H1 (cell line): ENCODE data around the gene TLR8. TPM values are rescaled to one million over a fixed set of nuclear protein-coding genes. Genes with fewer than 3 reads are reported as not detected.

Source experiments
- CHD7 ChIP-seq: fragments of 300-600 bp; sonication (generic); IDR thresholded peaks from 2 replicates; pipeline ENCODE4 v1.7.1; 2012; ENCODE audit warnings: low read length, moderate library complexity, mild to moderate bottlenecking, inconsistent platforms; ENCODE audit not compliant: insufficient replicate concordance
- CTBP2 ChIP-seq: IDR thresholded peaks from 2 replicates; pipeline ENCODE4 v1.7.0; 2011; ENCODE audit warnings: borderline replicate concordance, mild to moderate bottlenecking, moderate library complexity, mixed read lengths, low read length; ENCODE audit not compliant: insufficient read depth, insufficient read length
- E2F6 ChIP-seq: IDR thresholded peaks from 2 replicates; pipeline ENCODE4 v1.6.1; 2012; ENCODE audit warnings: inconsistent platforms
- HDAC2 ChIP-seq, 2 experiments: fragments of 300-600 bp in 1 of 2; sonication (generic) in 1 of 2; IDR thresholded peaks; 2 replicates each; pipeline ENCODE4 v1.6.1; 2011 to 2012; ENCODE audit warnings: low read depth in 2 of 2, low read length in 2 of 2, mild to moderate bottlenecking in 2 of 2, moderate library complexity in 2 of 2, borderline replicate concordance in 1 of 2, inconsistent platforms in 1 of 2
- KDM4A ChIP-seq: IDR thresholded peaks from one replicate; pipeline ENCODE4 v1.7.1; 2012; ENCODE audit warnings: low read depth, mild to moderate bottlenecking, moderate library complexity, low read length, inconsistent platforms; ENCODE audit not compliant: severe bottlenecking
- RNF2 ChIP-seq: fragments of 200-900, 300-1000 bp; sonication (generic); IDR thresholded peaks from 2 replicates; pipeline ENCODE4 v1.7.1; 2016; ENCODE audit warnings: borderline replicate concordance, low read depth, mild to moderate bottlenecking, antibody characterized with exemption, low read length; ENCODE audit not compliant: poor library complexity, severe bottlenecking; ENCODE audit errors: missing control alignments
- RXRA ChIP-seq: IDR thresholded peaks from 2 replicates; pipeline ENCODE4 v1.6.1; 2011; ENCODE audit warnings: low read depth, mild to moderate bottlenecking, low read length, moderate library complexity; ENCODE audit not compliant: insufficient read depth
- TCF12 ChIP-seq: IDR thresholded peaks from 2 replicates; pipeline ENCODE4 v1.6.1; 2011; ENCODE audit warnings: low read depth, mild to moderate bottlenecking, low read length
- polyA plus RNA-seq, 7 experiments: library from polyadenylated mRNA; depleted of rRNA in 3 of 7; stranded (reverse) in 5 of 7; unstranded in 2 of 7; fragments of >200 nt in 5 of 7; fragments of 200-250 nt in 2 of 7; gene quantifications; 1 replicate in 5 of 7; 2 replicates in 1 of 7; 4 replicates in 1 of 7; pipeline versions ENCODE4 v1.2.1 to v1.2.3, GENCODE V29; 2011 to 2013; ENCODE audit warnings: missing spikeins in 2 of 7, mixed read lengths in 2 of 7
- total RNA-seq: library from RNA; stranded (reverse); fragmentation: NEBNext Ultra II Directional; extraction: Animal tissue kit (Norgen Biotek cat#: 25700); gene quantifications from 2 replicates; pipeline ENCODE4 v1.2.1, GENCODE V29; 2021

TLR8 gene
- total and polyA plus RNA-seq, 2 of the 8 experiments (the other 6 are each of a cell fraction or from before 2014, with no cell fraction given), result not detected

DNA sequence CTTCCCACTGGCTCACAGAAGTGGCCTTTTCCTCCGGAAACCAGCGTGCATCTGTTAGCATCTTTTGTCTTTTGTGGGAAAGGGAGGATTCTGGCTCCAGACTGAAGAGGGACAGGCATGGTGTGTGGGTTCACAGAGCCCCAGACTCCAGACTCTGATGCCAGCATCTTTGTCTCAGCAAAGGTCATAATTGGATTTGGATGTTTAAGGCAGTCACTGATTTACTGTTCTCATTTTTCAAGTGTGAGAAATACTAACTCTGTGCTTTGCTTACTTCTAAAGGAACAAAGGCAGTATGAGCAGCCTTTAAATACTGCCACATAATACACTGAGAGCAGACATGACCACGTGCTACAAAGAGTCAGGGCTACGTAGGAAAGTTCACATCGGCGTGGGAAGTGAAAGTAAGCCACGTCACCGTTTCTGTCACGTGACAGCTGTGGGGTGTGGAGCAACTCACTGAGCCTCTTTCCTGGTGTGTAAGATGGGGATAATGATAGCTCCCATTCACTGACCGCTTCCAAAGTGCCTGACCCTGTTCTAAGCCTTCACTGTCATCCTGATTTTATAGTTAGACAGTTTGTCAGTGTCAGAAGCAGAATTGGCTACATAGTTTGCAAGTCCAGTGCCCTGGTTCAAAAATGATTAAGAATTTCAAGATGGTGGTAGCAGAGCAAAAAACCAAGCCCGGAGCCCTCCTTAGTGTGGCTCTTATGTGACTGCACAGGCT, 43.7 kb downstream of the TLR8 start (continued):
- TF ChIP-seq CHD7, result no peak
- TF ChIP-seq E2F6, result no peak
- TF ChIP-seq HDAC2 (IDR thresholded peaks at IDR 0.05; ENCODE audit: borderline replicate concordance in 1 of 2, low read depth in 2 of 2, low read length in 2 of 2), result no peak
- no peak for TF ChIP-seq RNF2
- no peak for TF ChIP-seq CTBP2
- no peak for TF ChIP-seq KDM4A
- no peak for TF ChIP-seq TCF12
- TF ChIP-seq RXRA, result no peak
